OCI-LY3 (cell line): ENCODE data around the gene TXNL4A.

ENCODE experiments used
- EZH2phosphoT487 ChIP-seq: fragments of 200-600 bp; shearing (Covaris generic); IDR thresholded peaks from 2 replicates; pipeline ENCODE4 v1.6.1; 2018; ENCODE audit warnings: antibody characterized with exemption, mixed run types, low read depth
- TF ChIP-seq, protein P1 (sequence below): fragments of 200-600, 300-600 bp; sonication (generic); IDR thresholded peaks from 2 replicates; pipeline ENCODE4 v1.5.1; 2014; ENCODE audit warnings: antibody characterized with exemption, low read length, low read depth

GRCh38 chr18:80037300-80037699, 48.9 kb upstream of the TXNL4A start:
- TF ChIP-seq, protein P1, sequence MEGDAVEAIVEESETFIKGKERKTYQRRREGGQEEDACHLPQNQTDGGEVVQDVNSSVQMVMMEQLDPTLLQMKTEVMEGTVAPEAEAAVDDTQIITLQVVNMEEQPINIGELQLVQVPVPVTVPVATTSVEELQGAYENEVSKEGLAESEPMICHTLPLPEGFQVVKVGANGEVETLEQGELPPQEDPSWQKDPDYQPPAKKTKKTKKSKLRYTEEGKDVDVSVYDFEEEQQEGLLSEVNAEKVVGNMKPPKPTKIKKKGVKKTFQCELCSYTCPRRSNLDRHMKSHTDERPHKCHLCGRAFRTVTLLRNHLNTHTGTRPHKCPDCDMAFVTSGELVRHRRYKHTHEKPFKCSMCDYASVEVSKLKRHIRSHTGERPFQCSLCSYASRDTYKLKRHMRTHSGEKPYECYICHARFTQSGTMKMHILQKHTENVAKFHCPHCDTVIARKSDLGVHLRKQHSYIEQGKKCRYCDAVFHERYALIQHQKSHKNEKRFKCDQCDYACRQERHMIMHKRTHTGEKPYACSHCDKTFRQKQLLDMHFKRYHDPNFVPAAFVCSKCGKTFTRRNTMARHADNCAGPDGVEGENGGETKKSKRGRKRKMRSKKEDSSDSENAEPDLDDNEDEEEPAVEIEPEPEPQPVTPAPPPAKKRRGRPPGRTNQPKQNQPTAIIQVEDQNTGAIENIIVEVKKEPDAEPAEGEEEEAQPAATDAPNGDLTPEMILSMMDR, result no peak
- TF ChIP-seq EZH2phosphoT487, result no peak
